Cardiac muscle cell (in vitro differentiated cells and primary cell): ENCODE data around the gene KCNQ2. TPM values are rescaled to one million over a fixed set of nuclear protein-coding genes. Genes with fewer than 3 reads are reported as not detected.

Source experiments
- DNase-seq, 2 donors: peaks; one replicate each; pipeline versions ENCODE4 v3.0.0 to v3.0.0-alpha.2; 2010 to 2017; ENCODE audit warnings: low read depth in 1 of 2, low spot score in 1 of 2
- H3K27ac ChIP-seq: fragments of 200-600 bp; sonication (generic); 2 replicates; pipeline ENCODE4 v1.5.1; 2016
- H3K27me3 ChIP-seq: fragments of 200-600 bp; sonication (generic); 2 replicates; pipeline ENCODE4 v1.6.0; 2016; ENCODE audit warnings: control low read depth
- H3K36me3 ChIP-seq: fragments of 200-600 bp; sonication (generic); 2 replicates; pipeline ENCODE4 v1.5.1; 2016; ENCODE audit warnings: control low read depth
- H3K4me1 ChIP-seq: fragments of 200-600 bp; sonication (generic); 2 replicates; pipeline ENCODE4 v1.8.1; 2017; ENCODE audit warnings: low read depth, mild to moderate bottlenecking, mixed run types
- H3K4me3 ChIP-seq: fragments of 200-600 bp; sonication (generic); 2 replicates; pipeline ENCODE4 v1.5.1; 2016; ENCODE audit warnings: mild to moderate bottlenecking
- H3K9me3 ChIP-seq: fragments of 200-600 bp; sonication (generic); 2 replicates; pipeline ENCODE4 v1.5.1; 2017; ENCODE audit warnings: low read depth, mild to moderate bottlenecking, control low read depth
- polyA plus RNA-seq: library from polyadenylated mRNA; unstranded; fragments of >200 nt; fragmentation: Nextera tagmentation; extraction: Ambion mirVana; gene quantifications from 2 replicates; pipeline ENCODE4 v1.2.1, GENCODE V29; 2016
- total RNA-seq: library from RNA; depleted of rRNA; stranded (reverse); fragments of >200 nt; gene quantifications from 2 replicates; pipeline ENCODE4 v1.2.3, GENCODE V29; 2016
- TF ChIP-seq, protein P1 (sequence below): IDR thresholded peaks from 2 replicates; pipeline ENCODE4 v1.5.1; 2012; ENCODE audit warnings: low read depth, mild to moderate bottlenecking, low read length

Gene KCNQ2
- total and polyA plus RNA-seq, 2 experiments from 2014 or later = 13.7 to 18.6 TPM

DNA sequence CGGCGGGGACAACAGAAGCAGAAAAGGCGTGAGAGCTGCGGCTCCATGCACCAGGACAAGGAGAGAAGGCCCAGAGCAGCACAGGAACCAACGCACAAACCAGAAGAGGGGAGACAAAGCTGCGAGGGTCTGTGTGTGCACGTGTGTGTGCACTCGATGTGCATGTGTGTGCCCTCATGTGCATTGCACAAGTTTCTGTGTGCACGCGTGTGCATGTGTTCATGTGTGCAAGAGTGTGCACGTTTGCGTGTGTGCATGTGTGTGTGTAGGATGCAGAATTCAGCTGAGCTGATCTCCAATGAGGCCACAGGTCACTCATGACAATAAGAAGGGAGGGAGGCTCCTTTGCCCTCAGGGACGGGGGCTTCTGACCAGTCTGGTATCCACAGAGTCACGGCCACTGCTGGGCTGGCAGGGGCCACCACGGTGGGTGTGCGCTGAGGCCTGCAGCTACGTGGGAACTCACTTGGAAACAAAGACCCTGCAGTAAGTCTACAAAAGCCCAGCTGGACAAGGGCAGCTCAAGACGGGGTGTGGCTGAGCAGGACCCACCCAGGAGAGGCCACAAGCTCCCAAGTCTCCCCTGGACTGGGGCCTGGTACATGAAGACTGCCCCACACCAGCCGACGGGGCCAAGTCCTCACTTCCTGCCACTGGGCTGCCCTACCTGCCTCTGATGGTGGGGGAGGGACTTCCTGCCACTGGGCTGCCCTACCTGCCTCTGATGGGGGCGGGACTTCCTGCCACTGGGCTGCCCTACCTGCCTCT is 63.2 kb downstream of the KCNQ2 start:
- Histone ChIP-seq H3K9me3 (no peaks in the 10 kb centered on the region), H3K27ac (no peak overlapping the region), H3K4me1 (no peaks in the 10 kb centered on the region), H3K27me3 (no peaks in the 10 kb centered on the region), H3K36me3 (no peaks in the 10 kb centered on the region), H3K4me3 (no peak overlapping the region)
- no peak for DNase-seq
- TF ChIP-seq, protein P1, sequence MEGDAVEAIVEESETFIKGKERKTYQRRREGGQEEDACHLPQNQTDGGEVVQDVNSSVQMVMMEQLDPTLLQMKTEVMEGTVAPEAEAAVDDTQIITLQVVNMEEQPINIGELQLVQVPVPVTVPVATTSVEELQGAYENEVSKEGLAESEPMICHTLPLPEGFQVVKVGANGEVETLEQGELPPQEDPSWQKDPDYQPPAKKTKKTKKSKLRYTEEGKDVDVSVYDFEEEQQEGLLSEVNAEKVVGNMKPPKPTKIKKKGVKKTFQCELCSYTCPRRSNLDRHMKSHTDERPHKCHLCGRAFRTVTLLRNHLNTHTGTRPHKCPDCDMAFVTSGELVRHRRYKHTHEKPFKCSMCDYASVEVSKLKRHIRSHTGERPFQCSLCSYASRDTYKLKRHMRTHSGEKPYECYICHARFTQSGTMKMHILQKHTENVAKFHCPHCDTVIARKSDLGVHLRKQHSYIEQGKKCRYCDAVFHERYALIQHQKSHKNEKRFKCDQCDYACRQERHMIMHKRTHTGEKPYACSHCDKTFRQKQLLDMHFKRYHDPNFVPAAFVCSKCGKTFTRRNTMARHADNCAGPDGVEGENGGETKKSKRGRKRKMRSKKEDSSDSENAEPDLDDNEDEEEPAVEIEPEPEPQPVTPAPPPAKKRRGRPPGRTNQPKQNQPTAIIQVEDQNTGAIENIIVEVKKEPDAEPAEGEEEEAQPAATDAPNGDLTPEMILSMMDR = no peak

- H3K4me3 ChIP-seq = no peak overlapping the region
- no peaks in the 10 kb centered on the region for H3K36me3 ChIP-seq
- H3K27ac ChIP-seq = no peak overlapping the region
- TF ChIP-seq, protein P1 = no peak
- no peaks in the 10 kb centered on the region for H3K4me1 ChIP-seq
- DNase-seq = no peak
- H3K9me3 ChIP-seq = no peaks in the 10 kb centered on the region
- no peaks in the 10 kb centered on the region for H3K27me3 ChIP-seq
These were observed 63.8 kb downstream of the KCNQ2 start for GRCh38 chr20:63408684-63409046.

- Histone ChIP-seq H3K27me3 (no peaks in the 10 kb centered on the region), H3K4me3 (no peak overlapping the region), H3K27ac (no peak overlapping the region), H3K9me3 (no peaks in the 10 kb centered on the region), H3K4me1 (no peaks in the 10 kb centered on the region), H3K36me3 (no peaks in the 10 kb centered on the region)
- DNase-seq = no peak
- TF ChIP-seq, protein P1 = no peak
These were observed 64.3 kb downstream of the KCNQ2 start for GRCh38 chr20:63407928-63408683.

DNA sequence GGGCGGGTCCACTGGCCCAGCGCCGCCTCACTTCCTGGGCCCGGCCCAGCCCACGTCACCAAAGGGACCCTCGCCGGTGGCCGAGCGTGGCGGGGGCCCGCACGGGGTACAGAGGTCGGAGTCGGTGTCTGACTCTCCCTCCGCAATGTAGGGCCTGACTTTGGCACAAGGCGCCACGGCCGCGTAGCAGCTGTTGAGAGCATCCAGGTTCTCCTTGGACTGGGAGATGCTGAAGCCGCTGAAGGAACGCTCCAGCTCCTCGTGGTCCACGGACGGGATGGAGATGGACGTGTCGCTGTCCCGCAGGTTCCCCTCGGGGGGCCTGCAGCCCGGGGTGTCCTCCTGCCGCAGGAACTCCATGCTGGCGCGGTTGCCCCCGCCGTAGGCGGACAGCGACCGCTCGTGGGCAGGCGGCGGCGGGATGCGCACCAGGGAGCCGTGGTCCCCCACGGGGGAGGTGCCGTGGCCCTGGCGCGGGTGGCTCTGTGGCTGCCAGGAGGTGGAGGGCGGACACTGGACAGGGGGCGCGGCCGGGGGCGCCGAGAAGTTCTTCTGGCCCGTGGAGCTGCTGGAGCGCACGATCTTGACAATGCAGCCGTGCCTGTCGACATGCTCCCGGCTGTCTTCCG is 65.7 kb downstream of the KCNQ2 start:
- H3K27me3 ChIP-seq = no peaks in the 10 kb centered on the region
- DNase-seq = no peak
- TF ChIP-seq, protein P1 = no peak

GRCh38 chr20:63406011-63406410 is 66.4 kb downstream of the KCNQ2 start:
- Histone ChIP-seq H3K27me3 (no peaks in the 10 kb centered on the region), H3K4me1 (no peaks in the 10 kb centered on the region), H3K9me3 (no peaks in the 10 kb centered on the region), H3K4me3 (no peak overlapping the region), H3K27ac (no peak overlapping the region), H3K36me3 (no peaks in the 10 kb centered on the region)
- DNase-seq = no peak
- TF ChIP-seq, protein P1 = no peak

More for the DNA sequence above, 65.7 kb downstream of the KCNQ2 start:
- no peak overlapping the region for H3K4me3 ChIP-seq
- no peaks in the 10 kb centered on the region for H3K36me3 ChIP-seq
- H3K4me1 ChIP-seq = no peaks in the 10 kb centered on the region
- H3K27ac ChIP-seq = no peak overlapping the region
- no peaks in the 10 kb centered on the region for H3K9me3 ChIP-seq
